K562 (cell line): ENCODE data around the gene JPH2. TPM values are rescaled to one million over a fixed set of nuclear protein-coding genes. Genes with fewer than 3 reads are reported as not detected.

Source experiments
- ATAC-seq: fragments of 200-7000 bp; cut with Tn5 transposase; 3 replicates; pipeline ENCODE4 v1.9.1; 2020; ENCODE audit warnings: moderate library complexity
- BruUV-seq: library from RNA; stranded (reverse); fragments of 400-500 nt; replicated peaks from 2 replicates; lab custom pipeline; 2021; lab: Mats Ljungman, UMichigan
- CTCF ChIA-PET: fragments of 300-600 bp; formaldehyde crosslinking; extraction: SDS; loops from one replicate; lab custom pipeline; 2021; ENCODE audit warnings: low intra/inter-chr PET ratio; lab: Yijun Ruan, JAX
- POLR2A ChIA-PET: fragments of 300-600, 350-650 bp; sonication (Branson Sonifier 250); formaldehyde crosslinking; extraction: SDS; loops from one replicate; lab custom pipeline; 2021; ENCODE audit warnings: antibody characterized with exemption, inconsistent platforms; lab: Yijun Ruan, JAX
- DNase-seq, 4 experiments: peaks; one replicate each; pipeline versions ENCODE4 v3.0.0 to v3.0.0-alpha.2; 2011 to 2018; ENCODE audit warnings: low spot score in 3 of 4, mixed read lengths in 3 of 4; ENCODE audit errors: extremely low read depth in 1 of 4
- FAIRE-seq: peaks from 2 replicates; lab custom pipeline; 2011; peaks lifted over from hg19 to GRCh38; lab: Jason Lieb, UNC
- H2AFZ ChIP-seq: 2 replicates; pipeline ENCODE4 v1.6.0; 2011; ENCODE audit warnings: low read depth, low read length, control low read depth, inconsistent platforms
- H3K27ac ChIP-seq: fragments of 200-600 bp; 3 replicates; pipeline ENCODE4 v1.8.0; 2011; ENCODE audit warnings: low read depth, mild to moderate bottlenecking, control low read depth, inconsistent platforms, low read length, moderate library complexity, mixed read lengths; ENCODE audit errors: extremely low read depth
- H3K27me3 ChIP-seq, 2 experiments: fragments of 300-600 bp in 1 of 2; 2 replicates in 1 of 2; 3 replicates in 1 of 2; pipeline versions ENCODE4 v1.6.0 to v1.8.0; 2011; ENCODE audit warnings: inconsistent platforms in 2 of 2, low read length in 2 of 2, mild to moderate bottlenecking in 1 of 2, mixed read lengths in 1 of 2, moderate library complexity in 1 of 2; ENCODE audit not compliant: control insufficient read depth in 2 of 2, insufficient read depth in 2 of 2
- H3K36me3 ChIP-seq: fragments of 300-600 bp; 3 replicates; pipeline ENCODE4 v1.8.0; 2011; ENCODE audit warnings: mild to moderate bottlenecking, low read length, inconsistent platforms; ENCODE audit not compliant: control insufficient read depth, insufficient read depth
- H3K4me1 ChIP-seq, 2 experiments: fragments of 200-600 bp in 1 of 2; replicated peaks in 1 of 2; 2 replicates in 1 of 2; 3 replicates in 1 of 2; pipeline versions ENCODE4 v1.5.1 to v1.8.0; 2011; ENCODE audit warnings: inconsistent platforms in 2 of 2, low read length in 2 of 2, mild to moderate bottlenecking in 1 of 2, mixed read lengths in 1 of 2, moderate library complexity in 1 of 2; ENCODE audit not compliant: control insufficient read depth in 2 of 2, insufficient read depth in 2 of 2
- H3K4me2 ChIP-seq: 2 replicates; pipeline ENCODE4 v1.6.1; 2011; ENCODE audit warnings: low read length, control low read depth, inconsistent platforms, mixed read lengths; ENCODE audit not compliant: insufficient read depth
- H3K4me3 ChIP-seq: fragments of 200-600 bp; sonication (generic), shearing (Covaris generic); 2 replicates; pipeline ENCODE4 v1.5.1; 2016; ENCODE audit warnings: control low read depth, inconsistent platforms
- H3K79me2 ChIP-seq: fragments of 200-600 bp; 3 replicates; pipeline ENCODE4 v1.8.0; 2011; ENCODE audit warnings: low read length, inconsistent platforms; ENCODE audit not compliant: control insufficient read depth, insufficient read depth
- H3K9ac ChIP-seq, 2 experiments: 2 replicates each; pipeline versions ENCODE4 v1.6.0 to v1.6.1; 2011; ENCODE audit warnings: low read depth in 2 of 2, low read length in 2 of 2, control low read depth in 1 of 2, inconsistent platforms in 1 of 2, mild to moderate bottlenecking in 1 of 2, mixed read lengths in 1 of 2; ENCODE audit not compliant: insufficient read depth in 1 of 2
- H3K9me1 ChIP-seq: one replicate; pipeline ENCODE4 v1.6.0; 2011; ENCODE audit warnings: inconsistent platforms, mild to moderate bottlenecking, low read length, moderate library complexity; ENCODE audit not compliant: control insufficient read depth, insufficient read depth
- H3K9me3 ChIP-seq: replicated peaks from 2 replicates; pipeline ENCODE4 v1.5.1; 2011; ENCODE audit warnings: low read depth, low read length, inconsistent platforms; ENCODE audit not compliant: control insufficient read depth, insufficient read depth
- H4K20me1 ChIP-seq: replicated peaks from 2 replicates; pipeline ENCODE4 v1.6.1; 2011; ENCODE audit warnings: low read length, inconsistent platforms, mixed read lengths; ENCODE audit not compliant: control insufficient read depth, insufficient read depth
- CREB5 ChIP-seq: fragments of 250-450 bp; sonication (Bioruptor Pico); IDR thresholded peaks from 2 replicates; pipeline ENCODE4 v1.5.0; 2020; ENCODE audit warnings: mild to moderate bottlenecking
- DEAF1 ChIP-seq: fragments of 450-650 bp; formaldehyde crosslinking; IDR thresholded peaks from 2 replicates; pipeline ENCODE4 v1.4.0; 2020; ENCODE audit warnings: mild to moderate bottlenecking, moderate library complexity
- FOSL1 ChIP-seq: fragments of 200-800 bp; sonication (Bioruptor generic); conservative IDR thresholded peaks from 2 replicates; pipeline ENCODE4 v1.6.1; 2016; ENCODE audit warnings: missing genetic modification characterization, missing compliant biosample characterization
- HNRNPLL ChIP-seq: fragments of 200-400 bp; formaldehyde crosslinking; IDR thresholded peaks from 2 replicates; pipeline ENCODE4 v1.6.1; 2017; ENCODE audit warnings: low read length, low read depth, mild to moderate bottlenecking; ENCODE audit not compliant: poor library complexity, severe bottlenecking
- NFE2L1 ChIP-seq: fragments of 450-650 bp; IDR thresholded peaks from 2 replicates; pipeline ENCODE4 v1.6.1; 2016; ENCODE audit warnings: missing genetic modification characterization, low read depth, mild to moderate bottlenecking, missing compliant biosample characterization, moderate library complexity, borderline replicate concordance
- NUFIP1 ChIP-seq: fragments of 450-650 bp; IDR thresholded peaks from 2 replicates; pipeline ENCODE4 v1.6.1; 2018; ENCODE audit not compliant: partially characterized antibody
- POLR3G ChIP-seq: IDR thresholded peaks from 2 replicates; pipeline ENCODE4 v1.6.1; 2011; ENCODE audit not compliant: insufficient read length, insufficient replicate concordance; ENCODE audit errors: extremely low read depth
- RAD21 ChIP-seq, 2 experiments: fragments of 250-450 bp in 1 of 2; fragments of 450-650 bp in 1 of 2; sonication (Bioruptor Pico) in 1 of 2; formaldehyde crosslinking in 1 of 2; IDR thresholded peaks in 1 of 2; conservative IDR thresholded peaks in 1 of 2; 2 replicates each; pipeline versions ENCODE4 v1.4.0 to v1.8.0; 2020 to 2022; ENCODE audit warnings: mild to moderate bottlenecking in 2 of 2, moderate library complexity in 1 of 2
- SIX5 ChIP-seq, 2 experiments: IDR thresholded peaks; 2 replicates each; pipeline ENCODE4 v1.6.1; 2011; ENCODE audit warnings: low read length in 2 of 2, borderline replicate concordance in 1 of 2, low read depth in 1 of 2, mild to moderate bottlenecking in 1 of 2, moderate library complexity in 1 of 2; ENCODE audit not compliant: insufficient read depth in 1 of 2
- STAT6 ChIP-seq: sonication (generic); formaldehyde crosslinking; IDR thresholded peaks from 2 replicates; pipeline ENCODE4 v1.8.1; 2023; ENCODE audit warnings: mild to moderate bottlenecking, missing genetic modification reagents
- ZNF583 ChIP-seq: fragments of 250-450 bp; sonication (Bioruptor Pico); IDR thresholded peaks from 2 replicates; pipeline ENCODE4 v1.4.0; 2020
- ZNF584 ChIP-seq: fragments of 200-800 bp; sonication (Bioruptor generic); IDR thresholded peaks from 2 replicates; pipeline ENCODE4 v1.6.1; 2016; ENCODE audit warnings: low read depth, mild to moderate bottlenecking, missing genetic modification characterization, missing compliant biosample characterization
- ZNF79 ChIP-seq: fragments of 250-450 bp; sonication (Bioruptor Pico); IDR thresholded peaks from 2 replicates; pipeline ENCODE4 v1.4.0; 2020; ENCODE audit warnings: low read depth, mild to moderate bottlenecking, moderate library complexity
- WGBS: fragments of 100-300 bp; shearing (Covaris generic); methylation state at CpG from one replicate; pipeline ENCODE4 v1.1.6; 2016; ENCODE audit warnings: low coverage, mixed read lengths; ENCODE audit not compliant: insufficient coverage; ENCODE audit errors: missing lambda C conversion rate; 5-methylcytosine and 5-hydroxymethylcytosine counted together
- in situ Hi-C: fragments of 300-500 bp; cut with MboI; formaldehyde crosslinking; loops from 4 replicates; pipeline ENCODE4 v1.15.0; 2018; ENCODE audit warnings: inconsistent platforms, mixed read lengths
- intact Hi-C: fragments of 100-400 bp; cut with micrococcal nuclease; formaldehyde crosslinking; loops from 2 replicates; pipeline ENCODE4 v1.14.2; 2022
- polyA plus RNA-seq, 8 experiments: library from polyadenylated mRNA; depleted of rRNA in 4 of 8; stranded (reverse) in 5 of 8; unstranded in 3 of 8; fragments of >200 nt; fragmentation: Nextera tagmentation in 2 of 8; fragmentation: Illumina TruSeq in 1 of 8; extraction: Ambion mirVana in 2 of 8; extraction: Trizol in 1 of 8; gene quantifications; 2 replicates each; pipeline versions ENCODE4 v1.2.1 to v1.2.3, GENCODE V29; 2011 to 2014; ENCODE audit warnings: inconsistent platforms in 1 of 8, missing spikeins in 1 of 8
- total RNA-seq, 7 experiments: library from RNA; depleted of rRNA in 6 of 7; stranded (reverse); fragments of >200 nt in 6 of 7; fragmentation: Illumina TruSeq in 2 of 7; extraction: Trizol in 2 of 7; gene quantifications; 2 replicates each; pipeline versions ENCODE4 v1.2.1 to v1.2.3, GENCODE V29; 2011 to 2021; ENCODE audit warnings: low replicate concordance in 1 of 7

JPH2 gene
- total and polyA plus RNA-seq, 9 of the 15 experiments (the other 6 are each of a cell fraction or from before 2014, with no cell fraction given) = not detected

- ChIA-PET POLR2A (no interaction called here), CTCF (no interaction called here)
- Histone ChIP-seq H3K27ac (no peak overlapping the region), H2AFZ (no peak overlapping the region), H3K4me1 (no peaks in the 10 kb centered on the region; a peak in 1 of 5 replicates), H4K20me1 (peaks cover 10% of the 10 kb centered on the region; the same call in 1 of the 2 replicates), H3K79me2 (no peaks in the 10 kb centered on the region), H3K36me3 (no peaks in the 10 kb centered on the region), H3K4me3 (no peak overlapping the region), H3K9ac (no peak overlapping the region), H3K27me3 (peaks cover 27 to 51% of the 10 kb centered on the region in 2 experiments), H3K9me3 (no peaks in the 10 kb centered on the region), H3K9me1 (no peaks in the 10 kb centered on the region), H3K4me2 (no peak overlapping the region)
- WGBS = 1% methylated on average over 10 of the region's 10 CpGs
- in situ Hi-C loops (no loop called here), intact Hi-C loops (no loop called here)
- DNase-seq (no peak), FAIRE-seq (no peak), ATAC-seq (no peak)
- BruUV-seq = no TSS peak
- no peak for TF ChIP-seq DEAF1
- TF ChIP-seq HNRNPLL = no peak
- no peak for TF ChIP-seq NUFIP1
- no peak for TF ChIP-seq CREB5 (CRISPR knock-in tag)
- no peak for TF ChIP-seq POLR3G
- TF ChIP-seq NFE2L1 = no peak
- TF ChIP-seq ZNF79 = no peak
- TF ChIP-seq ZNF583 (CRISPR knock-in tag) = no peak
- no peak for TF ChIP-seq STAT6
- no peak for TF ChIP-seq RAD21 (CRISPR knock-in tag; conservative IDR thresholded peaks at IDR 0.05 in 1 of 2, IDR thresholded peaks at IDR 0.05 in 1 of 2)
- TF ChIP-seq SIX5 (IDR thresholded peaks at IDR 0.05; ENCODE audit: borderline replicate concordance in 1 of 2, insufficient read depth in 1 of 2, low read depth in 1 of 2, low read length in 2 of 2) = no peak
- TF ChIP-seq ZNF584 (CRISPR knock-in tag) = no peak
- no peak for TF ChIP-seq FOSL1 (tag)
Observed at GRCh38 chr20:44138867-44139266, 48.1 kb downstream of the JPH2 start.
